ENCODE results near the gene VRK2. TPM values are rescaled to one million over a fixed set of nuclear protein-coding genes. Genes with fewer than 3 reads are reported as not detected.

Gene VRK2
- 10 to 100 TPM; 23.3 to 26.3 TPM for total RNA-seq

GRCh38 chr2:58046585-58047372 lies at the start of gene VRK2:
TSS of gene VRK2 (plus strand) at chr2:58046806. CDS start at chr2:58048832, 2,026 bp downstream.
- H3K4me3 Mint-ChIP-seq = peak within 1 kb of the TSS; percentile 87
- intact Hi-C loops (cut with micrococcal nuclease) = loop anchor here (1.0 to 5.0 kb wide), 7 partner anchors 24 to 306 kb away; partner anchors contain the start of gene FANCL
- POLR2A ChIA-PET = interaction anchor here (0.8 to 1.3 kb wide), 3 partner anchors 8 to 60 kb away, joined by 3 to 4 read pairs (median 3); no protein-coding TSS in a partner anchor
- H3K27me3 Mint-ChIP-seq = no peaks in the 10 kb centered on the region
- peaks cover 44% of the 10 kb centered on the region for H3K4me1 Mint-ChIP-seq (ENCODE audit: low read depth)
- H3K27ac Mint-ChIP-seq = peak within 1 kb of the TSS; percentile 95
- CTCF ChIA-PET = interaction anchor here (1.2 kb wide), 1 partner anchor 16 kb away, joined by 4 read pairs; no protein-coding TSS in a partner anchor
- DNase-seq = peak; percentile 90
- peaks cover 6% of the 10 kb centered on the region for H3K36me3 Mint-ChIP-seq
- H3K9me3 Mint-ChIP-seq = no peaks in the 10 kb centered on the region

- DNase-seq = no peak
- H3K27me3 Mint-ChIP-seq = no peaks in the 10 kb centered on the region
- no peaks in the 10 kb centered on the region for H3K9me3 Mint-ChIP-seq
- no peaks in the 10 kb centered on the region for H3K36me3 Mint-ChIP-seq
- no peaks in the 10 kb centered on the region for H3K4me1 Mint-ChIP-seq (ENCODE audit: low read depth)
- ChIA-PET POLR2A (no interaction called here), CTCF (no interaction called here)
- intact Hi-C loops (cut with micrococcal nuclease) = no loop called here
- no peak overlapping the region for H3K27ac Mint-ChIP-seq
- no peak overlapping the region for H3K4me3 Mint-ChIP-seq
Observed at GRCh38 chr2:58006256-58006951, 40.2 kb upstream of the VRK2 start.

GRCh38 chr2:58006952-58007284 lies 39.7 kb upstream of the VRK2 start:
- intact Hi-C loops (cut with micrococcal nuclease) = no loop called here
- Mint-ChIP-seq H3K27ac (no peak overlapping the region), H3K4me3 (no peak overlapping the region), H3K36me3 (no peaks in the 10 kb centered on the region), H3K4me1 (ENCODE audit: low read depth) (no peaks in the 10 kb centered on the region), H3K9me3 (no peaks in the 10 kb centered on the region), H3K27me3 (no peaks in the 10 kb centered on the region)
- POLR2A ChIA-PET = no interaction called here
- CTCF ChIA-PET = no interaction called here
- DNase-seq = no peak

GRCh38 chr2:58010599-58010998 lies 36.0 kb upstream of the VRK2 start:
- H3K9me3 Mint-ChIP-seq = peaks cover 3% of the 10 kb centered on the region
- DNase-seq = no peak
- H3K4me3 Mint-ChIP-seq = no peak overlapping the region
- intact Hi-C loops (cut with micrococcal nuclease) = no loop called here
- no peaks in the 10 kb centered on the region for H3K27me3 Mint-ChIP-seq
- CTCF ChIA-PET = interaction anchor here (0.7 kb wide), 1 partner anchor 148 kb away, joined by 3 read pairs; no protein-coding TSS in a partner anchor
- POLR2A ChIA-PET = no interaction called here
- no peaks in the 10 kb centered on the region for H3K36me3 Mint-ChIP-seq
- H3K27ac Mint-ChIP-seq = no peak overlapping the region
- H3K4me1 Mint-ChIP-seq (ENCODE audit: low read depth) = no peaks in the 10 kb centered on the region

- H3K9me3 Mint-ChIP-seq = peaks cover 6% of the 10 kb centered on the region
- DNase-seq = no peak
- ChIA-PET POLR2A (no interaction called here), CTCF (no interaction called here)
- intact Hi-C loops (cut with micrococcal nuclease) = no loop called here
- H3K27ac Mint-ChIP-seq = no peak overlapping the region
- H3K4me1 Mint-ChIP-seq (ENCODE audit: low read depth) = peaks cover 11% of the 10 kb centered on the region
- no peaks in the 10 kb centered on the region for H3K27me3 Mint-ChIP-seq
- H3K4me3 Mint-ChIP-seq = no peak overlapping the region
- H3K36me3 Mint-ChIP-seq = no peaks in the 10 kb centered on the region
Observed at GRCh38 chr2:58019229-58019628, 27.4 kb upstream of the VRK2 start.

GRCh38 chr2:58025150-58025933 lies 21.3 kb upstream of the VRK2 start:
- no peak for DNase-seq
- Mint-ChIP-seq H3K4me1 (ENCODE audit: low read depth) (peaks cover 11% of the 10 kb centered on the region), H3K9me3 (no peaks in the 10 kb centered on the region), H3K36me3 (no peaks in the 10 kb centered on the region), H3K4me3 (no peak overlapping the region), H3K27ac (no peak overlapping the region), H3K27me3 (no peaks in the 10 kb centered on the region)
- intact Hi-C loops (cut with micrococcal nuclease) = no loop called here
- POLR2A ChIA-PET = no interaction called here
- CTCF ChIA-PET = no interaction called here

- intact Hi-C loops (cut with micrococcal nuclease) = no loop called here
- H3K4me3 Mint-ChIP-seq = no peak overlapping the region
- H3K4me1 Mint-ChIP-seq (ENCODE audit: low read depth) = peaks cover 11% of the 10 kb centered on the region
- no peak overlapping the region for H3K27ac Mint-ChIP-seq
- no peak for DNase-seq
- H3K36me3 Mint-ChIP-seq = no peaks in the 10 kb centered on the region
- no peaks in the 10 kb centered on the region for H3K9me3 Mint-ChIP-seq
- H3K27me3 Mint-ChIP-seq = no peaks in the 10 kb centered on the region
- CTCF ChIA-PET = no interaction called here
- POLR2A ChIA-PET = no interaction called here
Observed at GRCh38 chr2:58027029-58027428, 19.6 kb upstream of the VRK2 start.

GRCh38 chr2:58030771-58031170 lies 15.8 kb upstream of the VRK2 start:
- no peaks in the 10 kb centered on the region for H3K9me3 Mint-ChIP-seq
- no peaks in the 10 kb centered on the region for H3K36me3 Mint-ChIP-seq
- no peak overlapping the region for H3K27ac Mint-ChIP-seq
- ChIA-PET CTCF (no interaction called here), POLR2A (no interaction called here)
- intact Hi-C loops (cut with micrococcal nuclease) = no loop called here
- H3K27me3 Mint-ChIP-seq = no peaks in the 10 kb centered on the region
- no peaks in the 10 kb centered on the region for H3K4me1 Mint-ChIP-seq (ENCODE audit: low read depth)
- no peak overlapping the region for H3K4me3 Mint-ChIP-seq
- DNase-seq = no peak

- no peak overlapping the region for H3K4me3 Mint-ChIP-seq
- H3K36me3 Mint-ChIP-seq = no peaks in the 10 kb centered on the region
- no peaks in the 10 kb centered on the region for H3K4me1 Mint-ChIP-seq (ENCODE audit: low read depth)
- H3K9me3 Mint-ChIP-seq = no peaks in the 10 kb centered on the region
- intact Hi-C loops (cut with micrococcal nuclease) = no loop called here
- no peaks in the 10 kb centered on the region for H3K27me3 Mint-ChIP-seq
- ChIA-PET CTCF (interaction anchor here (0.6 kb wide), 2 partner anchors 126 to 177 kb away, joined by 3 read pairs; no protein-coding TSS in a partner anchor), POLR2A (no interaction called here)
- no peak overlapping the region for H3K27ac Mint-ChIP-seq
- DNase-seq = no peak
Observed at GRCh38 chr2:58032016-58032763, 14.4 kb upstream of the VRK2 start.

- no peaks in the 10 kb centered on the region for H3K4me1 Mint-ChIP-seq (ENCODE audit: low read depth)
- no peaks in the 10 kb centered on the region for H3K27me3 Mint-ChIP-seq
- CTCF ChIA-PET = interaction anchor here (0.6 kb wide), 2 partner anchors 127 to 178 kb away, joined by 3 read pairs; no protein-coding TSS in a partner anchor
- no peaks in the 10 kb centered on the region for H3K9me3 Mint-ChIP-seq
- intact Hi-C loops (cut with micrococcal nuclease) = no loop called here
- H3K4me3 Mint-ChIP-seq = no peak overlapping the region
- no peak for DNase-seq
- H3K27ac Mint-ChIP-seq = no peak overlapping the region
- POLR2A ChIA-PET = no interaction called here
- peaks cover 3% of the 10 kb centered on the region for H3K36me3 Mint-ChIP-seq
Observed at GRCh38 chr2:58032764-58033080, 13.9 kb upstream of the VRK2 start.

GRCh38 chr2:58033530-58033929 lies 13.1 kb upstream of the VRK2 start:
- Mint-ChIP-seq H3K27ac (no peak overlapping the region), H3K4me1 (ENCODE audit: low read depth) (no peaks in the 10 kb centered on the region), H3K9me3 (no peaks in the 10 kb centered on the region), H3K27me3 (no peaks in the 10 kb centered on the region), H3K36me3 (peaks cover 8% of the 10 kb centered on the region), H3K4me3 (no peak overlapping the region)
- POLR2A ChIA-PET = no interaction called here
- CTCF ChIA-PET = no interaction called here
- DNase-seq = no peak
- intact Hi-C loops (cut with micrococcal nuclease) = no loop called here

GRCh38 chr2:58035352-58035751 lies 11.3 kb upstream of the VRK2 start:
- DNase-seq = no peak
- Mint-ChIP-seq H3K27ac (no peak overlapping the region), H3K36me3 (peaks cover 9% of the 10 kb centered on the region), H3K9me3 (no peaks in the 10 kb centered on the region), H3K4me3 (no peak overlapping the region), H3K4me1 (ENCODE audit: low read depth) (peaks cover 4% of the 10 kb centered on the region), H3K27me3 (no peaks in the 10 kb centered on the region)
- CTCF ChIA-PET = no interaction called here
- intact Hi-C loops (cut with micrococcal nuclease) = no loop called here
- POLR2A ChIA-PET = no interaction called here

All from activated CD4-positive, alpha-beta memory T cell treated with anti-CD3 and anti-CD28 coated beads for 36 hours (primary cell).